Ishikawa (cell line): ENCODE data around the gene RABL6.

Experiments used
- CEBPB ChIP-seq: IDR thresholded peaks from 2 replicates; pipeline ENCODE4 v1.6.1; 2012
- CREB1 ChIP-seq: IDR thresholded peaks from 2 replicates; pipeline ENCODE4 v1.6.1; 2012; ENCODE audit warnings: low read depth
- EGR1 ChIP-seq: IDR thresholded peaks from 2 replicates; pipeline ENCODE4 v1.6.1; 2012
- EP300 ChIP-seq: IDR thresholded peaks from 2 replicates; pipeline ENCODE4 v1.6.1; 2012; ENCODE audit warnings: borderline replicate concordance
- FOXM1 ChIP-seq: IDR thresholded peaks from 2 replicates; pipeline ENCODE4 v1.6.1; 2012; ENCODE audit warnings: low read depth, borderline replicate concordance
- MAX ChIP-seq: IDR thresholded peaks from 2 replicates; pipeline ENCODE4 v1.6.1; 2012
- NFIC ChIP-seq: IDR thresholded peaks from 2 replicates; pipeline ENCODE4 v1.6.1; 2012
- RAD21 ChIP-seq: IDR thresholded peaks from 2 replicates; pipeline ENCODE4 v1.6.1; 2012; ENCODE audit warnings: low read depth
- TAF1 ChIP-seq: IDR thresholded peaks from 2 replicates; pipeline ENCODE4 v1.6.1; 2012; ENCODE audit warnings: low read depth, mild to moderate bottlenecking
- TCF12 ChIP-seq: IDR thresholded peaks from 2 replicates; pipeline ENCODE4 v1.6.1; 2012; ENCODE audit warnings: low read depth
- TEAD4 ChIP-seq: IDR thresholded peaks from 2 replicates; pipeline ENCODE4 v1.6.1; 2012
- USF1 ChIP-seq: IDR thresholded peaks from 2 replicates; pipeline ENCODE4 v1.6.1; 2012
- YY1 ChIP-seq: IDR thresholded peaks from 2 replicates; pipeline ENCODE4 v1.6.1; 2012; ENCODE audit warnings: low read depth
- ZBTB7A ChIP-seq: IDR thresholded peaks from 2 replicates; pipeline ENCODE4 v1.6.1; 2012; ENCODE audit warnings: low read depth
- TF ChIP-seq, protein P1 (sequence below): IDR thresholded peaks from 2 replicates; pipeline ENCODE4 v1.6.1; 2012; ENCODE audit warnings: low read depth, mild to moderate bottlenecking

RABL6 gene

GRCh38 chr9:136835932-136836904 lies 28.5 kb downstream of the RABL6 start:
- TF ChIP-seq ZBTB7A (no peak), TCF12 (no peak), RAD21 (no peak), USF1 (no peak), EGR1 (no peak), FOXM1 (no peak), EP300 (no peak), YY1 (no peak), MAX (no peak), TEAD4 (no peak)
- TF ChIP-seq, protein P1, sequence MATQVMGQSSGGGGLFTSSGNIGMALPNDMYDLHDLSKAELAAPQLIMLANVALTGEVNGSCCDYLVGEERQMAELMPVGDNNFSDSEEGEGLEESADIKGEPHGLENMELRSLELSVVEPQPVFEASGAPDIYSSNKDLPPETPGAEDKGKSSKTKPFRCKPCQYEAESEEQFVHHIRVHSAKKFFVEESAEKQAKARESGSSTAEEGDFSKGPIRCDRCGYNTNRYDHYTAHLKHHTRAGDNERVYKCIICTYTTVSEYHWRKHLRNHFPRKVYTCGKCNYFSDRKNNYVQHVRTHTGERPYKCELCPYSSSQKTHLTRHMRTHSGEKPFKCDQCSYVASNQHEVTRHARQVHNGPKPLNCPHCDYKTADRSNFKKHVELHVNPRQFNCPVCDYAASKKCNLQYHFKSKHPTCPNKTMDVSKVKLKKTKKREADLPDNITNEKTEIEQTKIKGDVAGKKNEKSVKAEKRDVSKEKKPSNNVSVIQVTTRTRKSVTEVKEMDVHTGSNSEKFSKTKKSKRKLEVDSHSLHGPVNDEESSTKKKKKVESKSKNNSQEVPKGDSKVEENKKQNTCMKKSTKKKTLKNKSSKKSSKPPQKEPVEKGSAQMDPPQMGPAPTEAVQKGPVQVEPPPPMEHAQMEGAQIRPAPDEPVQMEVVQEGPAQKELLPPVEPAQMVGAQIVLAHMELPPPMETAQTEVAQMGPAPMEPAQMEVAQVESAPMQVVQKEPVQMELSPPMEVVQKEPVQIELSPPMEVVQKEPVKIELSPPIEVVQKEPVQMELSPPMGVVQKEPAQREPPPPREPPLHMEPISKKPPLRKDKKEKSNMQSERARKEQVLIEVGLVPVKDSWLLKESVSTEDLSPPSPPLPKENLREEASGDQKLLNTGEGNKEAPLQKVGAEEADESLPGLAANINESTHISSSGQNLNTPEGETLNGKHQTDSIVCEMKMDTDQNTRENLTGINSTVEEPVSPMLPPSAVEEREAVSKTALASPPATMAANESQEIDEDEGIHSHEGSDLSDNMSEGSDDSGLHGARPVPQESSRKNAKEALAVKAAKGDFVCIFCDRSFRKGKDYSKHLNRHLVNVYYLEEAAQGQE = no peak

- TF ChIP-seq NFIC (no peak), YY1 (no peak), USF1 (no peak), EP300 (no peak), EGR1 (no peak), MAX (no peak), FOXM1 (no peak), TAF1 (no peak), RAD21 (no peak), TEAD4 (no peak), CREB1 (no peak), TCF12 (no peak), CEBPB (no peak), ZBTB7A (no peak)
- TF ChIP-seq, protein P1 = no peak
These were observed 29.6 kb downstream of the RABL6 start for GRCh38 chr9:136837146-136837855.

GRCh38 chr9:136838314-136839228 lies 30.8 kb downstream of the RABL6 start:
- TF ChIP-seq FOXM1 (no peak), CEBPB (no peak), TAF1 (no peak), RAD21 (no peak), TEAD4 (no peak), ZBTB7A (no peak), NFIC (no peak), CREB1 (no peak), EGR1 (no peak)

DNA sequence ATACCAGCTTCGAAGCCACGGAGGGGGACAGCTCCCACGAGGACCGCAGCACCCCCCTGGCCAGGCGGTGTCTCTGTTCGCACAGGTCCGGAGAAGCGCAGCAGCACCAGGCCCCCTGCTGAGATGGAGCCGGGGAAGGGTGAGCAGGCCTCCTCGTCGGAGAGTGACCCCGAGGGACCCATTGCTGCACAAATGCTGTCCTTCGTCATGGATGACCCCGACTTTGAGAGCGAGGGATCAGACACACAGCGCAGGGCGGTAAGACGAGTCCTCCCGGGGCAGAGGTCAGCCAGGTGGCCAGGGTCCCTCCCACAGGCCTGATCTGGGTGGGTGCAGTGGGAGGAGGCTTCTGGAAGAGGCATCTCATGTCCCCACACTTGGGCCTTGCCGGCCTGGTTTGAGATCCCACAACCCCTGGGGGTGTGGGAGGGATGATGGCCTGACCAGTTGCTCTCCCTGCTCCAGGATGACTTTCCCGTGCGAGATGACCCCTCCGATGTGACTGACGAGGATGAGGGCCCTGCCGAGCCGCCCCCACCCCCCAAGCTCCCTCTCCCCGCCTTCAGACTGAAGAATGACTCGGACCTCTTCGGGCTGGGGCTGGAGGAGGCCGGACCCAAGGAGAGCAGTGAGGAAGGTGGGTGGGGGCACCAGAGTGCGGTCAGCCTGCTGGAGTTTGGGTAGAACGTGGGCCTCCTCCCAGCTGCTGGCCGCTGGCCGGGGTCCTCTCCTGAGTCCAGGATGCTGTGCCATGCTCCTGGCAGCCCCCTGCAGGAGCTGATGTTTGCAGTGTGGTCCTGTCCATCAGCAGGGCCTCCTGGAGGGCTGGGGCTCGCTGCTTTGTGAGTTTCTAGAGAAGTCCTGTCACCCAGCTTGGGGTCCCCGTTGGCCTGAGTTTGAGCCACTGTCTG lies 31.7 kb downstream of the RABL6 start:
- TF ChIP-seq RAD21 (no peak), TCF12 (no peak)
